Activated gamma-delta T cell (primary cell): ENCODE data around the gene OPRPN.

Source experiments
- DNase-seq: peaks from one replicate; lab custom pipeline; 2025; lab: John Stamatoyannopoulos, UW
- total RNA-seq, 2 donors: gene quantifications; one replicate each; lab custom pipeline; 2026; lab: John Stamatoyannopoulos, UW

The OPRPN gene, protein sequence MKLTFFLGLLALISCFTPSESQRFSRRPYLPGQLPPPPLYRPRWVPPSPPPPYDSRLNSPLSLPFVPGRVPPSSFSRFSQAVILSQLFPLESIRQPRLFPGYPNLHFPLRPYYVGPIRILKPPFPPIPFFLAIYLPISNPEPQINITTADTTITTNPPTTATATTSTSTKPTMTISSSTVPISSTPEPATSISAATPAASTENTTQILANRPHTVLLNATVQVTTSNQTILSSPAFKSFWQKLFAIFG
- total RNA-seq = 0 reads per million in 2 donors

GRCh38 chr4:70397580-70397979 lies at the start of gene OPRPN:
Gene OPRPN (plus strand): TSS chr4:70397940. CDS start chr4:70399286, 1,346 bp downstream.
- no peak for DNase-seq

- no peak for DNase-seq
Measured at GRCh38 chr4:70356185-70356584, 41.6 kb upstream of the OPRPN start.

DNA sequence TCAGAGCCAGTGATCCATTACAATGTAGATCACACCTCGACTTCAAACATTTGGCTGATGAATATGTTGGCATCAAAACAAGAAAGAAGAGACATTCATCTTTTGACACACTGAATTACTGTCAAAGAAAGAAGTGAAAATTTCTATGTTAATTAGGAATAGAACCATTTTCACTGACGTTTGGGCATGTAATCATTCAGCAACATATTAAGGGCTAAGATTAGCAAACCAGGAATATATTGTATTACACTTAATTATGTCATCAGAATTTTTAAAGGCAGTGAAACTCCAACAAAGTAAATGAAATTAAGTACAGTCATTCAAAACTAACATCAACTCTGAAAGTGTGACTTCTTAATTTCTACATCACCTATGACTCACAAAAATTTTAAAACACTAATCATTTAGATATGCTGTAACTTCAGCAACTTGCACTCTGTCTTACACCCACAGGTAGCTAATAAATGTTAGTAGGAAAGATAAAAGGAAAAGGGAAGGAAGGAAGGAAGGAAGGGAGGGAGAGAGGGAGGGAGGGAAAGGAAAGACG lies 38.6 kb upstream of the OPRPN start:
- no peak for DNase-seq

DNA sequence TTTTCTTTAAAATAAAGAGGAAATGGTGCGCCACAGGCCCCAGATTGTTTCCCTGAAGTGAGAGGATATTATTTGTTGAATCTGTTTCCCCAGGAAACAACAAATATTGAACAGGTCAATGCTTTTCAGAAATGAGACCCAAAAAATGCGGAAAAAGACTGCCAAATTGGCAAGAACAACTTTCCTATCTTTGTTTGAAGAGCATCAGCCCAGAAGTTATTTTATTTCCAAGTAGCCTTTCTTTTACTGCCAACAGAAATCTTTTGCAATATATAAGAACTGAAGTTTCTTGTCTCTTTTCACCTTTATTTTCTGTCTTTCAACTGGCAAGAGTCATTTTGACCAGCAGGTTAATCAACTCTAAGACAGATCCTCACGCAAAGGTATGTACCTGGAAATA lies 37.3 kb upstream of the OPRPN start, which contains the start of gene SMR3A:
Gene SMR3A, plus strand, starts transcription at position 301 of the 400 bp plus-strand sequence. CDS start 1,356 bp downstream, outside the sequence.
- DNase-seq = no peak

- no peak for DNase-seq
Measured at GRCh38 chr4:70364002-70364401, 33.7 kb upstream of the OPRPN start.

DNA sequence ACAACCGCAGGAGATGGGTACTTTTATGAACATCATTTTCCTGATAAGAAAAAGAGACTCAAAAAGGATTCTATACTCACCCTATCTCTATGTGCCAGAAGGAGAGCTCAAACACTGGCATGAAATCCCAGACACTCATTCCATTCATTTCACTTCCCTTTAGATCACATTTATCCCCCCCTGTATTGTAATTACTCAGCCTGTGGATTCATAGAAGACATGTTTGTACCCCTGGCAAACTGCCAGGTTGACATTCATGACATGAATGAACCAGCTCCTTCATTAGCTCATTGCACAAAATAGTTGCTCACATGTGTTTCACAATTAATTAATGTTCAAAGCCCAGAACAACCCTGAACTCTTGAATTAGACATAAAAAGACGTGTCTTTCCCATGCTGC lies 32.3 kb upstream of the OPRPN start:
- DNase-seq = no peak

DNA sequence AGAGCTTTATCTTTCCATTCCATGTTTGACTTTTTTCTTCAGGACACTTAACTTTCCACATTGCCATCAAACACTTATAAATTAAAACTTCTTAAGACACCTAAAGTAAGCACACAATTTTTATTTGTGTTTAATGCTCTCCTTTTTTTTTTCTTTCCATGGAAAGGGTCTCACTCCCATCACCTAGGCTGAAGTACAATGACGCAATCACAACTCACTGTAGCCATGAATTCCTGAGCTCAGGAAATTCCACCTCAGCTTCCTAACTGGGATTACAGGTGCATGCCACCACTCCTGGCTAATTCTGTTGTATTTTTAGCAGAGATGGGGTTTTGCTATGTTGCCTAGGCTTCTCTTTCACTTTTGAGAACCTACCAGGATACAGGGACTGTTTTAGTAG lies 29.9 kb upstream of the OPRPN start:
- no peak for DNase-seq

GRCh38 chr4:70371987-70372386 lies 25.8 kb upstream of the OPRPN start:
- DNase-seq = no peak

GRCh38 chr4:70372760-70373159 lies 25.0 kb upstream of the OPRPN start:
- no peak for DNase-seq

DNA sequence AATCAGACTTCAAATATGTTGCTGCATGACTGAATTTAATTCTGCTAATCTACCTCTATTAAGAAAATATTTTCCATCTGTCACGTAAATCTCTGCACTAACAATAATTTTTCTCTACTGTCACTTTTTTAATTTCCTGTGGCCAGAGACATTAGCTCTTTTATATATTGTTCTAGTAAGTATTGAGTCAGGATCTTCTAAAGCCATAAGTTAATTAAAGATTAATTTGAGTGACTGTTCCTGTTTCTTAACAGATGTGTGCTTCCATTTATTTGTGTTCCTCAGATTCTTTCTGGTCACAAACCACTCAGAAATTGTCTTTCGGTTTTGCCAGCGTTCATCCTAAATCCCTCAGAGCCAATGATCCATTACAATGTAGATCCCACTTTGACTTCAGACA lies 17.2 kb upstream of the OPRPN start:
- no peak for DNase-seq

GRCh38 chr4:70382691-70383181 lies 15.0 kb upstream of the OPRPN start, which contains the start of gene SMR3B:
Gene SMR3B (plus strand): TSS chr4:70383131. CDS start chr4:70384511, 1,380 bp downstream.
- DNase-seq = no peak

GRCh38 chr4:70392057-70392776 lies 5.5 kb upstream of the OPRPN start:
- no peak for DNase-seq

GRCh38 chr4:70399319-70399718 lies 1.6 kb downstream of the OPRPN start:
- DNase-seq = no peak

GRCh38 chr4:70402762-70403161 lies 5.0 kb downstream of the OPRPN start:
- DNase-seq = no peak

- DNase-seq = no peak
Measured at GRCh38 chr4:70405765-70406164, 8.0 kb downstream of the OPRPN start.

DNA sequence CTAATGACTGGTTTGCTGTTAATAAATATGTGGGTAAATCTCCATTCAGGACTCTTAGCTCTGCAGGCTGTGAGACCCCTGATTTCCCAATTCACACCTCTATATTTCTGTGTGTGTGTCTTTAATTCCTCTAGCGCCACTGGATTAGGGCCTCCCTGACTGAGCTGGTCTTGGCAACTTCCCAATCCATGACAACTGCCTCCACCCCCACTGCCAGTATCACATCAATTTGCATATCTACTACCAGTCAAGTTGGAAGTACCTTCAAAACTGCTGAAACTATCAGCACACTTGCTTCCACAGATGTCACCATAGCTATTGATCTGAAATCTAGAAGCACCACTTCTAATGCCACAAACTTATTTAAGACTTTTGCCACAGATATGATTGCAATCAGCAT lies 27.6 kb downstream of the OPRPN start:
- DNase-seq = no peak

DNA sequence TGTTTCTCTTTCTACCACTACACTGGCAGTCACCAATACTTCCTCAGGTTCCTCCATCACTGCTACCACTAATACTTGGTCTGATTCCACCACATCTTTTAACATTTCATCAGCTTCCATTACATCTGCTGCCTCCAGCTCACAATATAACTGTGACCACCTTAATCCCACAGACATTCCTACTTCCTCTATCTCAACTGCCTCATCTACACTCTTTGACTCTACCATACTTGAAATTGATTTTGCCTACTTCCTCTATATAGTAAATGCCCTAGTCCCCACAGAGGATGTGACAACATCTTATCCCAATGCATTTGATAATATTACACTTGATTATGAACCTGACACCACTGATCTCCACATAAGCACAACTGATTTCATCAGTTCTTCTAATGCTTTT lies 29.0 kb downstream of the OPRPN start:
- no peak for DNase-seq

- DNase-seq = no peak
Measured at GRCh38 chr4:70437197-70437596, 39.5 kb downstream of the OPRPN start.

- no peak for DNase-seq
Measured at GRCh38 chr4:70442474-70442873, 44.7 kb downstream of the OPRPN start.

DNA sequence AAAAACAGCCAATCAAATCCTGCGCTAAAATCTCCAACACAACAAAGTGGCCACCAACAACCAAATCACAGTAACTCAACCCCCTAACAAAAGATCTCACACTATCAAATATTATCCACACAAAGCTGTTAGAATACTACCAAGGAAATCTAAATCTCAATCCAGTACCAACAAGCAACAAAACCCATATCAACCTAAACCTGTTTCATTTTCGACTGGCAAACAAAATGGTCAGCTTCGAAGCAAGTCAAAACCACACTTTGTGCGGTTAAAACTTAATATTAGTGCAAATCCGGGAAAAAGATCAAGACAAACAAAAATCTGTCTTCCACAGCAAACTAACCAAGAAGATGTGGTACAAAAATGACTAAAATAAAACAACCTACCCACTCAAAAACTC lies 45.6 kb downstream of the OPRPN start:
- no peak for DNase-seq

GRCh38 chr4:70449220-70449619 lies 51.5 kb downstream of the OPRPN start:
- DNase-seq = no peak

DNA sequence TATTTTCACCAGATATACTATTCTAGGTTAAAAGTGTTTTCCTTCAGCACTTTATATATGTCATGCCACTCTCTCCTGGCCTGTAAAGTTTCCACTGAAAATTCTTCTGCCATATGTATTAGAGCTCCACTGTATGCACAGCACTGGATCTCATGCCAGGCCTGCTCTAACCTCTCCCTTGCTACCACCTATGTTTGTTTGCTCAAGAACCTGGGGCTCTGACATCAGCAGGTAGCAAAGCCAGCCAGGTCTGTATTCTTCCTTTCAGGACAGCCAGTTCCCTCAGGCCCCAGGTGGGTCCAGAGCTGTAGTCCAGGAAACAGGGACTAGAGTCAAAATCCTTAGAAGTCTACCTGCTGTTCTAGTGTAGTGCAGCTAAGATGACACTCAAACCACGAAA lies 55.2 kb downstream of the OPRPN start:
- no peak for DNase-seq
